Ascending aorta (tissue), 2 donors: ENCODE results near the gene RRAGD. TPM values are rescaled to one million over a fixed set of nuclear protein-coding genes. Genes with fewer than 3 reads are reported as not detected.

Source experiments
- DNase-seq, 2 donors: peaks; one replicate each; pipeline ENCODE4 v3.0.0-alpha.2; 2019; ENCODE audit warnings: low spot score in 2 of 2
- H3K27ac ChIP-seq, 2 donors: fragments of 200-600 bp; sonication (generic); one replicate each; pipeline ENCODE4 v1.5.1; 2016 to 2017; ENCODE audit warnings: mild to moderate bottlenecking in 1 of 2
- H3K27me3 ChIP-seq: fragments of 200-600 bp; sonication (generic); one replicate; pipeline ENCODE4 v1.5.1; 2017
- H3K36me3 ChIP-seq, 2 donors: fragments of 200-600 bp; sonication (generic); one replicate each; pipeline ENCODE4 v1.5.1; 2016
- H3K4me1 ChIP-seq, 2 donors: fragments of 200-600 bp; sonication (generic); one replicate each; pipeline ENCODE4 v1.5.1; 2016 to 2017; ENCODE audit warnings: mild to moderate bottlenecking in 1 of 2
- H3K4me3 ChIP-seq, 2 donors: fragments of 200-600 bp; sonication (generic); one replicate each; pipeline ENCODE4 v1.5.1; 2016 to 2017; ENCODE audit warnings: mild to moderate bottlenecking in 1 of 2
- H3K9me3 ChIP-seq, 2 donors: fragments of 200-600 bp; sonication (generic); one replicate each; pipeline ENCODE4 v1.5.1; 2016
- CTCF ChIP-seq, 3 experiments: fragments of 200-600 bp in 2 of 3; fragments of 450-650 bp in 1 of 3; sonication (generic) in 2 of 3; IDR thresholded peaks; one replicate each; pipeline ENCODE4 v1.5.1; 2016 to 2019; ENCODE audit warnings: antibody characterized with exemption in 3 of 3, mild to moderate bottlenecking in 1 of 3, moderate library complexity in 1 of 3
- intact Hi-C: fragments of 100-400 bp; cut with DNase I; formaldehyde crosslinking; loops from one replicate; pipeline ENCODE4 v1.15.1; 2023
- total RNA-seq: library from RNA; depleted of rRNA; stranded (reverse); fragments of >200 nt; gene quantifications from one replicate; pipeline ENCODE4 v1.1.0, GENCODE V29; 2016

The RRAGD gene
- total RNA-seq, 1 donor from 2014 or later: 9.2 TPM

- Histone ChIP-seq H3K27ac (no peak overlapping the region), H3K36me3 (no peaks in the 10 kb centered on the region), H3K9me3 (no peaks in the 10 kb centered on the region), H3K27me3 (no peaks in the 10 kb centered on the region), H3K4me1 (no peaks in the 10 kb centered on the region), H3K4me3 (no peak overlapping the region)
- TF ChIP-seq CTCF (IDR thresholded peaks at IDR 0.05): no peak
- intact Hi-C loops: no loop called here
- DNase-seq: no peak
Measured at GRCh38 chr6:89385846-89386245, 26.2 kb downstream of the RRAGD start.

DNA sequence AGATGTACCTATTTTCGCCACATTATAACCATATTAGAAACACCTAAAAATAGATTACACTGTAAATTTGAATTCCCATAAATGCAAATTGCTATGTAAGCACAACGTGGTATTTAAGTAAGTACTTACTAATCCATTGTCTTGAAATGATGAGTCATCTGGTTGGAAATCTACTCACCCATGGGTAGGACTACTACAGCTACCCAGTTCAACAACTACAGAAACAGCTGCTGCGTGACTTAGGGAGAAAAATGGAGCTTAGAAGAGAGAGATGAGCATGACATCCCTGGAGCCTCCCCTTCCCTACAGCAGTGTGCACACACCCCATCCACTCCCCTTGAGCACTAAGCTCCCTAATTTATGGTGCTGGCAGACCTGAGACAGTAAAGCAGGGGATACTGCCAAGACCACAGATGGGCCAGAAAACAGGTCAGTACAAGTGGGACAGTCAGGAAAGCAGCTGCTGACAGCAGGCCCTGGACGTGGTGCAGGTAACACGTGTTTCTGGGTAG, 26.9 kb downstream of the RRAGD start:
- Histone ChIP-seq H3K9me3 (no peaks in the 10 kb centered on the region), H3K36me3 (no peaks in the 10 kb centered on the region), H3K4me1 (no peaks in the 10 kb centered on the region), H3K27ac (no peak overlapping the region), H3K27me3 (no peaks in the 10 kb centered on the region), H3K4me3 (no peak overlapping the region)
- intact Hi-C loops: no loop called here
- no peak for TF ChIP-seq CTCF (IDR thresholded peaks at IDR 0.05)
- DNase-seq: no peak

GRCh38 chr6:89381031-89381430, 31.0 kb downstream of the RRAGD start:
- intact Hi-C loops: no loop called here
- H3K4me1 ChIP-seq: no peaks in the 10 kb centered on the region
- H3K36me3 ChIP-seq: no peaks in the 10 kb centered on the region
- no peak for TF ChIP-seq CTCF (IDR thresholded peaks at IDR 0.05)
- no peak for DNase-seq
- no peaks in the 10 kb centered on the region for H3K27me3 ChIP-seq
- H3K9me3 ChIP-seq: no peaks in the 10 kb centered on the region
- H3K4me3 ChIP-seq: no peak overlapping the region
- no peak overlapping the region for H3K27ac ChIP-seq

- H3K9me3 ChIP-seq: no peaks in the 10 kb centered on the region
- no peak overlapping the region for H3K4me3 ChIP-seq
- no peaks in the 10 kb centered on the region for H3K36me3 ChIP-seq
- H3K4me1 ChIP-seq: no peaks in the 10 kb centered on the region
- DNase-seq: no peak
- no peak for TF ChIP-seq CTCF (IDR thresholded peaks at IDR 0.05)
- H3K27ac ChIP-seq: no peak overlapping the region
- no peaks in the 10 kb centered on the region for H3K27me3 ChIP-seq
- intact Hi-C loops: no loop called here
Measured at GRCh38 chr6:89379281-89379680, 32.8 kb downstream of the RRAGD start.

DNA sequence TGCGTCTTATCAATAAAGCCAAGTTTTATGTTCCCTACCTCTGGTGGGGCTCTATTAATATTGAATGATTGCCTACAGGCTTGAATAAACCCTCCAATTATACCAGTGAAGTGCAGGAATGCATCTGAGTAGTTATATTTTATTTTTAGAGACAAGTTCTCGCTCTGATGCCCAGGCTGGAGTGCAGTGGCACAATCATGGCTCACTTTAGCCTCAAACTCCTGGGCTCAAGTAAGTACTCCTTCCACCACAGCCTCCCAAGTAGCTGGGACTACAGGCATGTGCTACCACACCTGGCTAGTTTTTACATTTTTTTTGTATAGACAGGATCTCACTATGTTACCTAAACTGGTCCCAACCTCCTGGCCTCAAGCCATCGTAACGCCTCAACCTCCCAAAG, 33.4 kb downstream of the RRAGD start:
- H3K27me3 ChIP-seq: no peaks in the 10 kb centered on the region
- H3K9me3 ChIP-seq: no peaks in the 10 kb centered on the region
- no peaks in the 10 kb centered on the region for H3K4me1 ChIP-seq
- H3K36me3 ChIP-seq: no peaks in the 10 kb centered on the region
- no peak for DNase-seq
- intact Hi-C loops: no loop called here
- no peak overlapping the region for H3K4me3 ChIP-seq
- no peak overlapping the region for H3K27ac ChIP-seq
- no peak for TF ChIP-seq CTCF (IDR thresholded peaks at IDR 0.05)
